Mammary epithelial cell (primary cell): Measurements from ENCODE around the gene STIMATE.

ENCODE experiments used
- CTCF ChIP-seq, 2 donors: IDR thresholded peaks in 1 of 2; conservative IDR thresholded peaks in 1 of 2; 2 replicates each; pipeline ENCODE4 v1.5.1; 2011 to 2012; ENCODE audit warnings: inconsistent platforms in 2 of 2, low read length in 2 of 2, mild to moderate bottlenecking in 2 of 2, control low read depth in 1 of 2, low read depth in 1 of 2; ENCODE audit not compliant: insufficient read depth in 1 of 2; ENCODE audit errors: extremely low read depth in 1 of 2
- EZH2 ChIP-seq: IDR thresholded peaks from 2 replicates; pipeline ENCODE4 v1.6.1; 2012; ENCODE audit warnings: low read length, inconsistent platforms, borderline replicate concordance

- no peak for TF ChIP-seq CTCF (conservative IDR thresholded peaks at IDR 0.05 in 1 of 2, IDR thresholded peaks at IDR 0.05 in 1 of 2; ENCODE audit: extremely low read depth in 1 of 2, insufficient read depth in 1 of 2, low read depth in 1 of 2, low read length in 2 of 2)
- no peak for TF ChIP-seq EZH2
Observed at GRCh38 chr3:52897130-52898122, at the start of gene STIMATE.
